Inferior parietal cortex (tissue), 1 donor: Measurements from ENCODE around the gene TIPIN.
A peak's percentile ranks its signal among the peaks of the same experiment; 100 is the strongest.
"Not testable (repeated sequence)": the region's sequence is repeated elsewhere in the genome, so short reads cannot be mapped to it uniquely, and the experiment has no call there.

Source experiments
- DNase-seq: peaks from one replicate; pipeline ENCODE4 v3.0.0-alpha.2; 2016; ENCODE audit errors: extremely low spot score

Gene TIPIN

DNA sequence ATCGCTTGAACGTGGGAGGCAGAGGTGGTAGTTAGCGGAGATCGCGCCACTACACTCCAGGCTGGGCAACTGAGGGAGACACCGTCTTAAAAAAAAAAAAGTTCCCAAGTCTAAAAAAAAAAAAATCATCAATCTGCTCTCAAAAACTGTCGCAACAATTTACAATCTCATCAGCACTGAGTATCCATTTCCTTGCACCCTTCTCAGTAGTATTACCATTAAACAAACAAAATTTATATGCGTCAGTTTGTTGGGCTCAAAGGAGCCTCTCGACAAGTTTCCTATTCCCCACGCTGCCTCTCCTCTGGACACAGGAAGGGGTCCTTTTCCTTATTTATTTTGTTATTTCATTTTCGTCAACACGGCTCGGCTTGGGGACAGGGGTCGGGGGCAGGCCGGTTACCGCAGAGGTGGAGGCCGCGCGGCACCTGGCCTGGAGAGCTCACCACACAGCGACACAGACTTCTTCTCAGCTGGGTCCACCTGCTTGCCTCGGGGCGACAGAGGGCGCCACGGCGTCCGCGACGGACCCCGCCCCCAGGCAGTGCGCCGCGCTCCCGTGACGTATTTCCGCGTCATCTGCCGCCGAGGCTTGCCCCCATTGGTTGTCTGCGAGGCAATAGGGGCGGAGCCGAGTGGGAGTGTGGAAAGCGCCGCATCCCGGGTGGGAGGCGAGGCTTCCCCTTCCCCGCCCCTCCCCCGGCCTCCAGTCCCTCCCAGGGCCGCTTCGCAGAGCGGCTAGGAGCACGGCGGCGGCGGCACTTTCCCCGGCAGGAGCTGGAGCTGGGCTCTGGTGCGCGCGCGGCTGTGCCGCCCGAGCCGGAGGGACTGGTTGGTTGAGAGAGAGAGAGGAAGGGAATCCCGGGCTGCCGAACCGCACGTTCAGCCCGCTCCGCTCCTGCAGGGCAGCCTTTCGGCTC is 30.0 kb upstream of the TIPIN start, which contains the start of gene MAP2K1:
Gene MAP2K1 (plus strand): TSS at position 709 of the 920 bp plus-strand sequence. CDS start 436 bp downstream, outside the sequence.
- DNase-seq: peak; percentile 98

DNA sequence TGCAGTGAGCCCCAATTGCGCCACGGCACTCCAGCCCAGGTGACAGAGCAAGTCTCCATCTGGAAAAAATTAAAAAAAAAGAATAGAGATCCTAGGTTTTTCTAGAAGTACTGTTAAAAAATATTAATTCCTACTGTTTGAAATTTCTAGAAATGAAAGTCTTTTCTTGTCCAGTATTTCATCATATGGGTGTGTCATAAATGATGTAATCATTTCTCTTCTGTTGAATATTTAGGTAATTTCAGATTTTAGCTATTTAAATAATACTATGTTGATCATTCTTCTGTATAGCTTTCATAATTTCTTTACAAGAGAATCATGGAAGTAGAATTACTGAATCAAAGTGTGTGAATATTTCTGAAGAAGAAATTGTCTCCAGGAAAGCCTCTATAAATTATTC is 24.9 kb upstream of the TIPIN start:
- DNase-seq: not testable (repeated sequence)

DNA sequence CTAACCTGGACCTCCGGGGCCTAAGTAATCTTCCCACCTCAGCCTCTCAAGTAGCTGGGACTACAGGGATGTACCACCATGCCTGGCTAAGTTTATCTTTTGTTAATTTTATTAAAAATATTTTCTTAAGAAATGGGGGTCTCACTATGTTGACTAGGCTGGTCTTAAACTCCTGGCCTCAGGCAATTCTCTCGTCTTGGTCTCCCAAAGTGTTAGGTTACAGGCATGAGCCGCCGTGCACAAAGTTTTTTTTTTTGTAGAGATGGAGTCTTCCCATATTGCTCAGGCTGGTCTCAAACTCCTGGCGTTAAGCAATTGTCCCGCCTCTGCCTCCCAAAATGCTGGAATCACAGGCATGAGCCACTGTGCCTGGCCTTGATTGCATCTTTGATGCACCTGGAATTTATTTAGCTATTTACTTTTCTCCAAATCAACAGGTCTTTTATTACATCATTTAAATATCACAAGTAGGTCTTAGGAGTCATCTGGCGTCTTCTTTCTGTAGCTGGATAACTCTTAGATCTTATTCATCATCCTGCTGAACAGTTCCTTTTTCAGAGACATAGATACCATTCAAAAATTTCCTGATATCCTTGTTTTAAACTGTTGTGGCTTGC is 22.4 kb upstream of the TIPIN start:
- DNase-seq: no peak

DNA sequence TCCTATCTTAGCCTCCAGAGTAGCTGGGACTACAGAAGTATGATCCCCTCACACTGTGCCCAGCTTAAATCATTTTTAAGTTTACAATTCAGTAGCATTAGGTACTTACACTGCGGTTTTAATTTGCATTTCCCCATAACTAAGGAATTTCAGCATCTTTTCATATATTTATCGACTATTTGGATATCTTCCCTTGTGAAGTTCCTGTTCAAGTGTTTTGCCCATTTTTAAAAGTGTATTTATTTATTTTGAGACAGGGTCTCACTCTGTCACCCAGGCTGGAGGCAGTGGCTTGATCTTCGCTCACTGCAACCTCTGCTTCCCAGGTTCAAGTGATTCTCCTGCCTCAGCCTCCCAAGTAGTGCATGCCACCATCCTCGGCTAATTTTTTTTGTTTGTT is 17.7 kb upstream of the TIPIN start:
- no peak for DNase-seq

DNA sequence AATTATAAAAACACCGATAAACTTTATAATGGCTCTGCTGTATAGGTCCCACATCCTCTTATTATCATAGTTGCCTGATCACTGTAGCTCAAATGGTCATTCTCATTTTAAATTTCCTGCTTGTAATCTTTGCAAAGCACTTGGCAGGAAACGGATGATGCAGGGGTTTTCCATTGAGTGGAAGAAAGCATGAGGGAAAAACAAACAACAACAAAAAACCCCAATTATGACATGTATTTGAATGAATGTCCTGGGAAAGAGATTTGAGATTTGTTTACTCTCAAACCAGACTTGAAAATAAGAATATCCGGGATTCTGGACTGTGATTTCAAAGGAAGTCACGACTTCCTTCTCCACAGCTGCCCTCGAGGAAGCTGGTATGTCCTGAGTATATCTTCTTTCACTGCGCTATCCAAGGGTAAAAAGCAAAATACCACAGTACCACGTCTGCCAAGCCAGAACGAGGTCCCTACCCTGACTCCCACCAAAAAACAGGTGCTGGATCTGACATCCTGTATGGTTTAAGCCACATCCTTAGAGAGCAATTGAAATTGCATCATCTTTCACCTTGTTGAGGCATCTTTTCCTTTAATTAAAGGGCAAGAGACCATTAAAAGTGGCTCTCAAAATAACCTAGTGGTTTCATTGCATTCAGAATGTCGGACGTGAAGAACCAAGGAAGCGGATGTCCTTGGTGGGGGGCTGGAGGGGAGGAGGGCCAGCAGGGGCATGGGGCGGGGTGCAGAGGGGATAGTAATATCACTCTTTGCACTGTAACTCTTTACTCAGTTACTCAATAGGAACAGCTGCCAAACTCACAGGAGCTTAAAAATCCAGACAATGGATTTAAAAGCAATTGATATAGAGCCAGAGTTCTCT is 13.5 kb upstream of the TIPIN start:
- DNase-seq: no peak

DNA sequence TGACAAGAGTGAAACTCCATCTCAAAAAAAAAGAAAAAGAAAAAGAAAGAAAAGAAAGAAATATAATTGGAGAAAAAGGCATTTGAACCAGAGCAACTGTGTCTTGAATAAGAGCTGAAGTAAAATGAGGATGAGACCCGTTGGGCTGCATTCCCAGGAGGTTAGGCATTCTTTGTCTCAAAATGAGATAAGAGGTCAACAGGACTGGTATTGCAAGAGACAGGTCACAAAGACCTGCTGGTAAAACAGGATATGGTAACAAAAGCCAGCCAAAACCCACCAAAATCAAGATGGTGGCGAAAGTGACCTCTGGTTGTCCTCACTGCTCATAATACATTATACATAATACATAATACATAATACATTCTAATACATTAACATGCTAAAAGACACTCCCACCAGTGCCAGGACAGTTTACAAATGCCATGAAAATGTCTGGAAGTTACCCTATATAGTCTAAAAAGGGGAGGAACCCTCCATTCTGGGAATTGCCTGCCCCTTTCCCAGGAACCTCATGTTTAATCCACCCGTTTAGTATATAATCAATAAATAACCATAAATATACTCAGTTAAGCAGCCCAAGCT is 8.6 kb upstream of the TIPIN start:
- DNase-seq: no peak

DNA sequence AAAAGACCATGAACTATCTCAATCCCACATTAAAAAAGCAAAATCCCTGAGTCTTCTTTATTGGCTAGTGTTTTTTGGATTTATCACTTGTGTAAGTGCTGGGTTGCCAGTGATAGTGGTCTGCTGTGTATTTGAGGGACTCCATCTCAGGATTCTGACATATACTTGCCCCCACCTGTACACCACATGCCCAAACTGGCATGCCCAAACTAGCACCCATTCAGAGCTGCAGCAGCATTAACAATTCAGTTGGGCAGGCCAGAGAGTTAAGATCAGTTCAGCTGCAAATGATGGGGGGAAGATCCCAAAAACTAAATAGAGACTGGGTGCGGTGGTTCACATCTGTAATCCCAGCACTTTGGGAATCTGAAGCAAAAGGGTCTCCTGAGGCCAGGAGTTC is 6.3 kb upstream of the TIPIN start:
- no peak for DNase-seq

DNA sequence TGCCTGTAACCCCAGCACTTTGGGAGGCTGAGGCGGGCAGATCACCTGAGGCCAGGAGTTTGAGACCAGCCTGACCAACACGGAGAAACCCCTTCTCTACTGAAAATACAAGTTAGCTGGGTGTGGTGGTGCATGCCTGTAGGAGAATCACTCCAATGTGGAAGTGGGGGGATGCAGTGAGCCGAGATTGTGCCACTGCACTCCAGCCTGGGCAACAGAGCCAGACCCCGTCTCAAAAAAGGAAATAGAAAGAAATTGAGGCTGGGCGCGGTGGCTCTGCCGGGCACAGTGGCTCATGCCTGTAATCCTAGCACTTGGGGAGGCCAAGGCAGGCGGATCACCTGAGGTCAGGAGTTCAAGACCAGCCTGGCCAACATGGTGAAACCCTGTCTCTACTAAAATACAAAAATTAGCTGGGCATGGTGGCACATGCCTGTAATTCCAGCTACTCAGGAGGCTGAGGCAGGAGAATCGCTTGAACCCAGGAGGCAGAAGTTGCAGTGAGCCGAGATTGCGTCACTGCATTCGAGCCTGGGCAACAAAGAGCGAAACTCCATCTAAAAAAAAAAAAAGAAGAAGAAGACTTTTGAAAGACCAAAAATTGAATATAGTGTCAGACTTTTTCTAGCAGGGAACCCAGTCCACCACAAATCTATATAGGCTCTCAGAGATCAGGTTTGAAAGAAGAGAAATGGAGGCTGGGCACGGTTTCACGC is 5.4 kb upstream of the TIPIN start:
- not testable (repeated sequence) for DNase-seq

DNA sequence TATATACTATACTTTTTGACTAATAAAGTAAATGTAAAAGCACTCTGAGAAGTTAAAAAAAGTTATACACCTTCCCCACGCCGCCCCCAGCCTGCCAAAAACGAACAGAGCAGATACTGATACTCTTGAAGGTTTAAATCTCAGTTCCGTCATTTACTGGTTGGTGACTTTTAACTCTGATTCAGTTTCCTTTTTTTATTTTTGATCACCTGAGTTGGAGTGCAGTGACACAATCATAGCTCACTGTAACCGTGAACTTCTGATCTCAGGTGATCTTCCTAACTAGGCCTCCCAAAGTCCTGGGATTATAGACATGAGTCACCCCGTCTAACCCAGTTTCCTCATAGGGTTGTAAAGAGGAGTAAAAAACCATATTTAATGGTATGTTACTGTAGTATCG is 3.3 kb upstream of the TIPIN start:
- DNase-seq: no peak

DNA sequence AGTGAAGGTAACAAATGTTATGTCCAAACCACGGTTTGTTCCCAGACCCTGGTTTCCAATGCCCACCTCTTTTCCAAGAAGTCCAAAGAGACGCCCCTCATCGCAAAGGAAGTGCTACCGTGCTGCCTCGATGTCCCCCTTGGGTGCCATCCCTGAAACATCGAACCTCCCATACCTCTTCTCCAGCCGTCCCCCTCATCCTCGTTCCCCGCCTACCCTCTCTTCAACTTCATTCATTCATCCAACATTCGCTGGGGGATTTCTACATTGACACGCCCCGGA is 467 bp downstream of the TIPIN start:
- no peak for DNase-seq

DNA sequence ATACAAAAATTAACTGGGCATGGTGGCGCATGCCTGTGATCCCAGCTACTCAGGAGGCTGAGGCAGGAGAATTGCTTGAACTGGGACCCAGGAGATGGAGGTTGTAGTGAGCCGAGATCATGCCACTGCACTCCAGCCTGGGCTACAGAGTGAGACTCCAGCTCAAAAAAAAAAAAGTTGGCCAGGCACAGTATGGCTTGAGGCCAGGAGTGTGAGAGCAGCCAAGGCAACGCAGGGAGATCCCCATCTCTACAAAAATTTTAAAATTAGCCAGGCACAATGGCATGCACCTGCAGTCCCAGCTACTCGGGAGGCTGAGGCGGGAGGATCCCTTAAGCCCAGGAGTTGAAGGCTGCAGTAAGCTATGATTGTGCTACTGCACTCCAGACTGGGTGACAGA is 8.0 kb downstream of the TIPIN start:
- not testable (repeated sequence) for DNase-seq

DNA sequence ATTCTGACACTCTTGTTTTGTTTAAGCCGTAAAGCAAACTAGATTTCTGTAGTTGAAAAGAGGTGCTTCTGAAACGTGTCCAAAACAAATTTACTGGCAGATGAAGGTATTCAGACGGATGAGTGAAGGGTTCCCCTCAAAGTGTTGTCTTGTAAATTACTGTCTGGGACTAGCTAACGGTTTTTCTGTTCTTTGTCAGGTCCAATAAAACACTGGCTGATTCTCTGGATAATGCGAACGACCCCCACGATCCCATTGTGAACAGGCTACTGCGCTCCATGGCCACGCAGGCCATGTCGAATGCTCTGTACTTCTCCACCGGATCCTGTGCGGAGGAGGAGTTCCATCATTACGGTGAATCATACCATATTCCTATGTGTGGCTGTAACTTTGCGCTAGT is 27.7 kb downstream of the TIPIN start:
- DNase-seq: no peak

DNA sequence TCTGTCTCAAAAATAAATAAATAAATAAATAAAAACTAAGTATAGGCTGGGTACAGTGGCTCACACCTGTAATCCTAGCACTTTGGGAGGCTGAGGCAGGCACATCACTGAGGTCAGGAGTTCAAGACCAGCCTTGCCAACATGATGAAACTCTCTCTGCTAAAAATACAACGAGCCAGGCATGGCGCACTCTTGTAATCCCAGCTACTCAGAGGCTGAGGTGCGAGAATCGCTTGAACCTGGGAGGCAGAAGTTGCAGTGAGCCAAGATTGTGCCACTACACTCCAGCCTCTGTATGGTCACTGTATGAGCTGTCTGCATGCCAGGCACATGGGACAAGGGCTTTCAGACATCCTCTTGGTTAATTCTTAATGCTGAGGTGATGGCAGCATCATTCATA is 28.7 kb downstream of the TIPIN start:
- no peak for DNase-seq

DNA sequence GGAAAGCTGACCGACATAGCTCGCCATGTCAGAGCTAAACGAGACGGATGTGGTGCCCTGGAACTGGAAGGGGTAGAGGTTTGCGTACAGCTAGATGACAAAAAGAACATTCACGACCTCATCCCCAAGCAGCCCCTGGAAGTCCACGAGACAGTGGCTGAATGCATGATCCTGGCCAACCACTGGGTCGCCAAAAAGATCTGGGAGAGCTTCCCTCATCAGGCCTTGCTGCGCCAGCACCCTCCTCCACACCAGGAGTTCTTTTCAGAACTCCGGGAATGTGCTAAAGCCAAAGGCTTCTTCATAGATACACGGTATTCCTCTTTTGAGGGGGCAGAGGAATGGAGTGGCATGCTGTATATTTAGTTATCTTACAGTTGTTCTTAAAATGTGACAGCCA is 30.4 kb downstream of the TIPIN start:
- peak; percentile 28 for DNase-seq

DNA sequence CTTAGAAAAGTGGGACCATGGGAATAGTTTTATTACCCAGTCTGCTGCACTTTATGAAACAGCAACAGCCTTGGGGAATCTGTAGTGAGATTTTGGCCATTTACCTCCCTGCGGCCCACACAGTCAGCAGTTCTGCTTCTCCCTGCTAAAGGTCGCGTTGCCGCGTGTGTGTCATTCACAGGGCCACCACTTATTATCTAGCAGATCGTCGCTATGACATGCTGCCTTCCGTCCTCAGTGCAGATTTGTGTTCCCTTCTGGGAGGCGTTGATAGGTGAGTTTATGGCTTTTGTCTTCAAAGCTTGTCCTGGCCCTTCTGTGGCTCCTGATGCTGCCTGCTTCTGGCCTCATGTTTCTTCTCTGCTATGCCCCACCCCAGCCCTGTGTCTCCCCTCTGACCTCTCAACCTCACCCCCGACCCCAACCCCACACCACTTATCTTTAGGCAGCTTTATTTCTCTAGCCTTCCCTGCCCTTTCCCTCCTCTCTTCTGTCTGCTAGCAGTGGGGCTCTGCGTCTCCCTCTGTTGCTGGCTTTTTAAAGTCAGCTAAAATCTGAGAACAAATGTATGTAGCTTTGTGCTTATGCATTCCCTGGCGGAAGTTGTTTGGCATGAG is 33.1 kb downstream of the TIPIN start:
- DNase-seq: no peak

DNA sequence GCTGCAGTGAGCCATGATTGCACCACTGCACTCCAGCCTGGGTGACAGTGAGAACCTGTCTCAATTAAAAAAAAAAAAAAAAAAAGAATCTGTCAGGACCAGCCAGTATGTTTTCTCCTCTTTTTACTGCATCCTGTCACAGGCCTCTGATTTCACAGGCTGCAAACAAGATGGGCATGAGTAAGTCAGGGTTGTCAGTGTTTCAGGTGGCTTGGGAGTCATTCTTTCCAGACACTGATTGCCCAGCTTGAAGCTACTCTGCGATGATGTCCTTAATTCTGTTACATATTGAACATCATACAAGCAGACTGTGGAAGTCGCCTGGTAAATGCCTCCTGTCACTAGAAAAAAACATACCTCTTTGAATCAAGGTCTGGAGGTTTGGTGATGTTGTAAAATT is 44.3 kb downstream of the TIPIN start:
- DNase-seq: no peak

DNA sequence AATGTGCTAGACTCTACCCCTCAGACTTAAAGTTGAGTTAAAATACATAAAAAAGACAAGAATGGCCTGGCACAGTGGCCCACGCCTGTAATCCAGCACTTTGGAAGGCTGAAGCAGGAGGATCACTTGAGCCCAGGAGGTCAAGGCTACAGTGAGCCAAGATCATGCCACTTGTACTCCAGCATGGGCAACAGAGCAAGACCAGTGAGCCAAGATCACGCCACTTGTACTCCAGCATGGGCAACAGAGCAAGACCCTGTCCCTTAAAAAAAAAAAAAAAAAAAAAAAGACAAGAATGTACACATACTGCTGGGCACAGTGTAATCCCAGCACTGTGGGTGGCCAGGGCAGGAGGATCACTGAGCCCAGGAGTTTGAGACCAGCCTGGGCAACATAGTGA is 45.7 kb downstream of the TIPIN start:
- no peak for DNase-seq

DNA sequence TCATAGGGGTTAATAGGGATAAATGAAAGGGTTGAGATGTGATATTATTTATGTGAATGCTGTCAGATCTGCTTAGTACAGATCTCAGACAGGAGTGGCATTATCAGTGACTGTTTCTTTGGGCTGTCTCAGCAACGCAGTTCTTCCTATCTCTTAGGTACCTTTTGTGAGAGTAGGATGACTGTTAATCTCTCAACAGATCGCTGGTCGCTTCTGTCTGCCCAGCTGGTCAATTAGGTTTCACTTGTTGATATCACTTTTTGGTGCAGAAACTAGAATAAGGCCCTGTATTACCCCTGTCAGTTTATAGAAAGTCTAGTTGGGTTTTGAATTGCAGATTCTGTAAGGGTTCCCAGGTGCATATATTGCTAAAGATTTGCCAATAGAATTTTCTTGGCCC is 46.7 kb downstream of the TIPIN start:
- DNase-seq: no peak

DNA sequence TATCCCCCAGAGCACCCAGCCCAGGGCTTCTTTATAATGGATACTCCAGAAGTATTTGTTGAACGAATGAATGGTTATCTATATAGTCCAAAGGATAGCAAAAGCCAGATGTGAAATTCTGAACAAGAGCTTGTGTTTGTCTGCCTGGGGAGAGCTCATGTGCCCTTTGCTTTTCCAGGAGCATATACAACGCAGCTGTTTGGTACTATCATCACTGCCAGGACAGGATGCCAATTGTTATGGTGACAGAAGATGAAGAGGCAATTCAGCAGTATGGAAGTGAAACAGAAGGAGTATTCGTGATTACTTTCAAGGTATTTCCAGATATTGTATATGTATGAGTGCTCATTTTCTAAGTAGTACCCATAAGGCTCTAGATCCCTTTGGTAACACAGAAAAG is 48.0 kb downstream of the TIPIN start:
- no peak for DNase-seq

DNA sequence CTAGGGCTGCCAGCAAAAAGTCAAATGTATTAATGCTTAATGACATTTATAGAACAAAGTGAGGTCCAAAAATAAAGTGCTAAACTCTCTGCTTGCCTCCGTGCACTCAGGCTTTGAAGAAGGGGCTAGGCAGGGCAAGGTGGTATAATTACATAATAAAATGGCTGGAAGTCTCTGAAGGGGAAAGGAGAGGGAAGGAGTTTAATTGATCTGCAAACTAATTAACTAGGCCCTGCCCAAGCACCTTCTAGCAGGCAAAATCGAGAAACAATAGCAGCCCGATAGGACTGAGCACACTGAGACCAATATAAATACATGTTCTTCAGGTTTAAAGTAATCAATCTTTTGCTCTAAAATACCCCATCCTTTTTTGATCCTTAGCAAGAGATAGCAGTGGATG is 50.1 kb downstream of the TIPIN start:
- no peak for DNase-seq

DNA sequence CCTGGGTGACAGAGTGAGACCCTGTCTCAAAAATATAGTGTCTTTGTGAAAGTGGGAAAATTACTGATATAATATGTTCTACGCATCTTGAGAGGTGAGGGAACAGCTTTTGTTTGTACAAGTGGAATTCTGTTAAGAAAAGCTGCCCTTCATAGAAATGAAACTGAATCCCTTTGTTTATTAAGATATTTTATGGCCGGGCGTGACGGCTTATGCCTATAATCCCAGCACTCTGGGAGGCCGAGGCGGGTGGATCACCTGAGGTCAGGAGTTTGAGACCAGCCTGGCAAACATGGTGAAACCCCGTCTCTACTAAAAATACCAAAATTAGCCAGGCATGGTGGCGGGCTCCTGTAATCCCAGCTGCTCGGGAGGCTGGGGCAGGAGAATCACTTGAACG is 52.1 kb downstream of the TIPIN start:
- DNase-seq: not testable (repeated sequence)
